ENCODE measurements around the gene CLIP4. TPM values are rescaled to one million over a fixed set of nuclear protein-coding genes. Genes with fewer than 3 reads are reported as not detected.

Gene CLIP4
- total and polyA plus RNA-seq, 10 of the 15 experiments (the other 5 are each of a cell fraction or from before 2014, with no cell fraction given): 5.5 to 34.9 (median 16.8) TPM

- Histone ChIP-seq H2AFZ (ENCODE audit: control insufficient read depth, low read depth, low read length) (no peak overlapping the region), H3K9me3 (replicated peaks; ENCODE audit: control insufficient read depth, insufficient read depth, low read length) (no peaks in the 10 kb centered on the region), H3K9ac (ENCODE audit: control insufficient read depth, insufficient read depth, low read length) (no peak overlapping the region), H3K27ac (ENCODE audit: control insufficient read depth, insufficient read depth) (no peak overlapping the region), H3K79me2 (ENCODE audit: control insufficient read depth, insufficient read depth, low read length) (no peaks in the 10 kb centered on the region), H3K4me3 (no peak overlapping the region), H3K4me1 (ENCODE audit: control insufficient read depth, insufficient read depth, low read length) (no peaks in the 10 kb centered on the region), H3K4me2 (ENCODE audit: control insufficient read depth, insufficient read depth) (no peak overlapping the region), H3K27me3 (replicated peaks in 1 of 2; ENCODE audit: control insufficient read depth in 2 of 2, insufficient read depth in 2 of 2, low read length in 1 of 2) (peaks cover 0 to 5% of the 10 kb centered on the region in 2 experiments; a peak in 2 of 4 replicates), H3K36me3 (ENCODE audit: control insufficient read depth in 2 of 2, insufficient read depth in 2 of 2, low read length in 1 of 2) (no peaks in the 10 kb centered on the region), H4K20me1 (ENCODE audit: control insufficient read depth, insufficient read depth) (no peaks in the 10 kb centered on the region)
- FAIRE-seq (no peak), DNase-seq (ENCODE audit: low read depth, low spot score) (no peak), ATAC-seq (no peak)
- TF ChIP-seq NR2F1 (conservative IDR thresholded peaks at IDR 0.05) (no peak), HDAC6 (IDR thresholded peaks at IDR 0.05; ENCODE audit: unreplicated experiment) (no peak), CEBPB (IDR thresholded peaks at IDR 0.05; ENCODE audit: borderline replicate concordance in 1 of 2, low read depth in 2 of 2, low read length in 2 of 2) (no peak), NR2C1 (IDR thresholded peaks at IDR 0.05) (no peak), MYC (IDR thresholded peaks at IDR 0.05; ENCODE audit: insufficient read depth, insufficient read length, insufficient replicate concordance, low read length, severe bottlenecking) (no peak), MXI1 (IDR thresholded peaks at IDR 0.05; ENCODE audit: low read depth, low read length) (no peak), BRCA1 (IDR thresholded peaks at IDR 0.05; ENCODE audit: low read depth, low read length) (no peak), BACH1 (IDR thresholded peaks at IDR 0.05; ENCODE audit: borderline replicate concordance) (no peak), KLF5 (IDR thresholded peaks at IDR 0.05; ENCODE audit: partially characterized antibody) (no peak), POLR2A (IDR thresholded peaks at IDR 0.05; ENCODE audit: low read depth, low read length) (no peak)
- TF ChIP-seq, protein P1, sequence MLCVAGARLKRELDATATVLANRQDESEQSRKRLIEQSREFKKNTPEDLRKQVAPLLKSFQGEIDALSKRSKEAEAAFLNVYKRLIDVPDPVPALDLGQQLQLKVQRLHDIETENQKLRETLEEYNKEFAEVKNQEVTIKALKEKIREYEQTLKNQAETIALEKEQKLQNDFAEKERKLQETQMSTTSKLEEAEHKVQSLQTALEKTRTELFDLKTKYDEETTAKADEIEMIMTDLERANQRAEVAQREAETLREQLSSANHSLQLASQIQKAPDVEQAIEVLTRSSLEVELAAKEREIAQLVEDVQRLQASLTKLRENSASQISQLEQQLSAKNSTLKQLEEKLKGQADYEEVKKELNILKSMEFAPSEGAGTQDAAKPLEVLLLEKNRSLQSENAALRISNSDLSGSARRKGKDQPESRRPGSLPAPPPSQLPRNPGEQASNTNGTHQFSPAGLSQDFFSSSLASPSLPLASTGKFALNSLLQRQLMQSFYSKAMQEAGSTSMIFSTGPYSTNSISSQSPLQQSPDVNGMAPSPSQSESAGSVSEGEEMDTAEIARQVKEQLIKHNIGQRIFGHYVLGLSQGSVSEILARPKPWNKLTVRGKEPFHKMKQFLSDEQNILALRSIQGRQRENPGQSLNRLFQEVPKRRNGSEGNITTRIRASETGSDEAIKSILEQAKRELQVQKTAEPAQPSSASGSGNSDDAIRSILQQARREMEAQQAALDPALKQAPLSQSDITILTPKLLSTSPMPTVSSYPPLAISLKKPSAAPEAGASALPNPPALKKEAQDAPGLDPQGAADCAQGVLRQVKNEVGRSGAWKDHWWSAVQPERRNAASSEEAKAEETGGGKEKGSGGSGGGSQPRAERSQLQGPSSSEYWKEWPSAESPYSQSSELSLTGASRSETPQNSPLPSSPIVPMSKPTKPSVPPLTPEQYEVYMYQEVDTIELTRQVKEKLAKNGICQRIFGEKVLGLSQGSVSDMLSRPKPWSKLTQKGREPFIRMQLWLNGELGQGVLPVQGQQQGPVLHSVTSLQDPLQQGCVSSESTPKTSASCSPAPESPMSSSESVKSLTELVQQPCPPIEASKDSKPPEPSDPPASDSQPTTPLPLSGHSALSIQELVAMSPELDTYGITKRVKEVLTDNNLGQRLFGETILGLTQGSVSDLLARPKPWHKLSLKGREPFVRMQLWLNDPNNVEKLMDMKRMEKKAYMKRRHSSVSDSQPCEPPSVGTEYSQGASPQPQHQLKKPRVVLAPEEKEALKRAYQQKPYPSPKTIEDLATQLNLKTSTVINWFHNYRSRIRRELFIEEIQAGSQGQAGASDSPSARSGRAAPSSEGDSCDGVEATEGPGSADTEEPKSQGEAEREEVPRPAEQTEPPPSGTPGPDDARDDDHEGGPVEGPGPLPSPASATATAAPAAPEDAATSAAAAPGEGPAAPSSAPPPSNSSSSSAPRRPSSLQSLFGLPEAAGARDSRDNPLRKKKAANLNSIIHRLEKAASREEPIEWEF (IDR thresholded peaks at IDR 0.05; ENCODE audit: insufficient replicate concordance, low read depth, low read length): no peak
- ChIA-PET SMC1A (ENCODE audit: uncharacterized antibody, unreplicated experiment) (interaction anchor here (0.6 kb wide), 1 partner anchor 446 kb away, joined by 3 read pairs; no protein-coding TSS in a partner anchor), POLR2A (no interaction called here), RAD21 (ENCODE audit: unreplicated experiment) (interaction anchor here (0.7 kb wide), 1 partner anchor 106 kb away, joined by 3 read pairs; no protein-coding TSS in a partner anchor), CTCF (no interaction called here)
- intact Hi-C loops (cut with micrococcal nuclease; ENCODE audit: unreplicated experiment): no loop called here
- 10% methylated on average over 3 of the region's 3 CpGs for WGBS (ENCODE audit: insufficient coverage, insufficient replicate concordance, low lambda C conversion rate, missing lambda C conversion rate)
- in situ Hi-C loops (cut with MboI): no loop called here
- BruUV-seq (replicated peaks): no TSS peak
Measured at GRCh38 chr2:29235411-29235810, 120.2 kb downstream of the CLIP4 start.

All from GM12878 (cell line).